Heart left ventricle (tissue), 13 donors: ENCODE results near the gene CYBA.

Experiments
- CTCF ChIP-seq, 12 donors: fragments of 200-600 bp; sonication (generic) in 4 of 12; IDR thresholded peaks; one replicate each; pipeline versions ENCODE4 v1.5.0 to v1.8.0; 2018 to 2022; ENCODE audit warnings: antibody characterized with exemption in 12 of 12, mild to moderate bottlenecking in 5 of 12
- POLR2A ChIP-seq, 2 donors: fragments of 450-650 bp; IDR thresholded peaks; one replicate each; pipeline ENCODE4 v1.6.1; 2017; ENCODE audit warnings: antibody characterized with exemption in 2 of 2, mild to moderate bottlenecking in 2 of 2, moderate library complexity in 2 of 2
- donor health status: ischemic (EF 13 %, LVEDD 7.1; RV severe dilation, severe dysfunction).
- donor health status: DM: no; HTN: yes; CAD: no.
- donor health status: DM: no; HTN: no; CAD: no.
- donor health status: ischemic (EF 25% LVEDD 6.9; RV normal size, moderate dysfunction).
- donor health status: ischemic (EF 25% LVEDD 5.7; RV mildly dilated, moderate dysfunction).
- donor health status: ischemic (EF 35%, LVEDD 5.7; RV mildly dilated, moderate dysfunction).
- donor health status: nonischemic (EF 11% LVEDD 7.7; RV severe dilation, severe dysfunction).
- donor health status: DM: yes; HTN: yes; CAD: no.
- donor health status: PGD.
- donor health status: ischemic (EF 29% LVEDD 5.4; RV normal size, mild dysfunction).
- donor health status: nonischemic (EF 23%, LVEDD 6.1; RV moderate dilation, normal function).

- TF ChIP-seq CTCF (IDR thresholded peaks at IDR 0.05): no peak
- TF ChIP-seq POLR2A (IDR thresholded peaks at IDR 0.05): no peak
Observed at GRCh38 chr16:88595921-88596320, 54.9 kb downstream of the CYBA start.
